ENCODE data around the gene MRPL49. TPM values are rescaled to one million over a fixed set of nuclear protein-coding genes. Genes with fewer than 3 reads are reported as not detected.

Gene MRPL49
- total RNA-seq, 2 experiments from 2014 or later = 58.5 to 62.5 TPM

DNA sequence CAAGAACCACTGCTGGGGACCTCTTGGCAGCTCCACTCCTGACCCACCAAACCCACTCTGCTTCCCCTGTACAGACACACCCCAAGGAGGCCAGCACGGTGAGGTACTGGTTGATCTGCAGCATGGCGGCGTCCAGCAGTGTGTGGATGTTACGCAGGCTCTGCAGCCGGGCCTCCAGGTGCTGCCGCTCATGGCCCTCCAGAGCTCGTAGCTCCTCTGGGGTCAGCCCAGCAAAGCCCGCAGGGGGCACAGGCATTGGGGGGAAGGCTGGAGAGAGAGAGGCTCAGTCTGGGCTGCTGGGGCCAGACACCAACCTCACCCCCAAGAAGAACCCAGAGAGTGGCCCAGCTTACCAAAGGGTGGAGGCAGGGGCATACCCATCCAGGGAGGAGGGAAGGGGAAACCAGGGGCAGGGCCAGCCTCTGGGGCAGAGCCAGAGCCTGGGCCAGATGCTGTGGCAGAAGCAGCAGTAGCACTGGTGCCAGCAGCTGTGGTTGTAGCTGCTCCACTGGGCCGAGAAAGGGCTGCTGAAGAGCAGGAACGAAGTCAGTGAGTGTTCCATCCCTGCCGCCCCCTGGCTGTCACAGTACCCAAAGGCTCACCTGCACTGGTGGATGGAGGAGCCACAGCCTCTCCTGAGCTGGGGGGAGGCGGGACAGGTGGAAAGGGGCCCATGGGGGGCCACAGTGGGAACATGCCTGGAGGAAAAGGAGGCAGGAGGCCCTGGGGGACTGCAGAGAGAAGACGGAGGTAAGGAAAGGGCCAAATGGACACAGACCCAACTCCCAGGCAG is 7.7 kb downstream of the MRPL49 start:
- DNase-seq (no peak), ATAC-seq (no peak)
- Mint-ChIP-seq H3K27me3 (no peaks in the 10 kb centered on the region), H3K4me3 (no peak overlapping the region), H3K4me1 (peaks cover 15% of the 10 kb centered on the region), H3K9me3 (ENCODE audit: low read depth) (no peaks in the 10 kb centered on the region), H3K27ac (no peak overlapping the region), H3K36me3 (ENCODE audit: low read depth) (peaks cover 22% of the 10 kb centered on the region)
- CTCF ChIA-PET = interaction anchor here (0.5 to 0.7 kb wide), 2 partner anchors 96 to 261 kb away, joined by 3 read pairs; no protein-coding TSS in a partner anchor
- intact Hi-C loops (cut with DNase I, micrococcal nuclease) = no loop called here
- POLR2A ChIA-PET = no interaction called here

DNA sequence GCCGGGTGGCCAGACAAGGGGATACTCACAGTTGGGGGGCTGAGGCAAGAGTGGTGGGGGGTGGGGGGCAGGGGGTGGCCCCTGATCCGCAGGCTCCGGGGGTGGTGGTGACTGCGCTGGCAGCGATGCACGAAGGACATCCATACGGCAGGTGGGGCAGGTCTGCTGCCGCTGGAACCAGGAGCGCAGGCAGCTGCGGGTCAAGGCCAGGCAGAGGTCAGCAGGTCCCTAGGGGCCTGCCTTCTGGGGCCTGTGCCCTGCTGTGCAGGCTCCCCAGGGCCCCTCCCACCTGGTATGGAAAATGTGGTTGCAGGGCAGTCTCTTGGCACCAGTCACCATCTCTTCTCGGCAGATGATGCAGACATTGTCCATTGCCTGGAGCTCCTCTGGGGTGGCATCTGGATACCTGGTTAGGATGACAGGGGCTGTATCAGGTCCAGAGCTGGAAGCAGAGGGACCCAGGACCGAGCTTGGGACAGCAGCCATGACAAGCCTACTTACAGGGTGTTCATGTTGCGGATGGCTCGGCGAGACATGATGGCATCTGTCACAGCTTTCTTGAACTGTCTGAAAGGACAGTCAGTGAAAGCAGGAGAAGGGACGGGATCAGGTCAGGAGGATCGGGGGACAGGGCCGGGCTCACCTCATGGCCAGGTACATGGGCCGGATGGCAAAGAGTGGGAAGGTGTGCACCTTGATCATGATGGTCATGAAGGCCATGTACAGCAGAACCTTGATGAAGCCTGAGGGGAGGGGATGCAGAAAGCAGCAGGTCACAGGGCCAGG is 8.7 kb downstream of the MRPL49 start:
- Mint-ChIP-seq H3K4me3 (no peak overlapping the region), H3K27ac (no peak overlapping the region), H3K27me3 (no peaks in the 10 kb centered on the region), H3K4me1 (peaks cover 18% of the 10 kb centered on the region), H3K9me3 (ENCODE audit: low read depth) (no peaks in the 10 kb centered on the region), H3K36me3 (ENCODE audit: low read depth) (peaks cover 19% of the 10 kb centered on the region)
- DNase-seq (no peak), ATAC-seq (no peak)
- intact Hi-C loops (cut with DNase I, micrococcal nuclease) = no loop called here
- POLR2A ChIA-PET = interaction anchor here (1.3 kb wide), 1 partner anchor 9 kb away, joined by 5 read pairs; the partner anchor contains the start of genes FAU and MRPL49
- CTCF ChIA-PET = no interaction called here

DNA sequence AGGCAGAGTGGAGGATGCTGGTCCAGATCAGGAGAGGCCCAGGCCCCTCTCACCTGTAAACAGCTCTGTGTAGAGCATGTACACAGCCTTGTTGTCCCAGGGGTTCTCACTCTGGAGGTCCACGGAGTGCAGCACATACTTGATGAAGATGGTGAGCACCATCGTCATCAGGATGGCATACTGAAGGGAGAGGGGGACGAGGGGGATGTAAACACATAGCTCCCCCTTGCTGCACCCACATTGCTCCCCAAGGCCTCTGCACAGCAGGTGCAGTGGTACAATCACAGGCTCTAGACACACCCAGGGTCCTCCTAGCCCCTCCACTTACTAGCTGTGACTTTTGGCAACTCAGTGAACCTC is 9.3 kb downstream of the MRPL49 start:
- ATAC-seq (no peak), DNase-seq (no peak)
- Mint-ChIP-seq H3K4me1 (peaks cover 24% of the 10 kb centered on the region), H3K4me3 (no peak overlapping the region), H3K27me3 (no peaks in the 10 kb centered on the region), H3K9me3 (ENCODE audit: low read depth) (no peaks in the 10 kb centered on the region), H3K27ac (no peak overlapping the region), H3K36me3 (ENCODE audit: low read depth) (peaks cover 18% of the 10 kb centered on the region)
- intact Hi-C loops (cut with DNase I, micrococcal nuclease) = no loop called here
- ChIA-PET POLR2A (interaction anchor here (1.3 kb wide), 1 partner anchor 9 kb away, joined by 5 read pairs; the partner anchor contains the start of genes FAU and MRPL49), CTCF (interaction anchor here (1.0 kb wide), 1 partner anchor 9 kb away, joined by 3 read pairs; the partner anchor contains the start of genes FAU and MRPL49)

DNA sequence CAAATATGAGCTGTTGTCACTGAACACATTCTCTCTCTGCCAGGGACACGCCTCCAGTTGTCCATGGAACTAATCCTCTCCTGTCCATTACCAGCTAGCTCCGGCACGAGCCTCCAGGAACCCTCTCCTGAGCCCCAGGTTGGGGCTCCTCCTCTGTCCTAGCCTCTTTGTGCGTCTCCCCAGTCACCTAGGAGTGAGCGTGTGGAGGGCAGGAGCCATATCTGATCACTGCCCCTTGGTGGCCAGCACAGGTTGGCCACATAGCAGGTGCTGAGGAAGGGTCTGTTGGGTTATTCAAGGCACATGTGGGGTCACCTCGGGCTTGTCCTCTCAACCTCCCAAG is 9.7 kb downstream of the MRPL49 start:
- ATAC-seq (no peak), DNase-seq (no peak)
- CTCF ChIA-PET = interaction anchor here (0.5 to 1.0 kb wide), 3 partner anchors 10 to 440 kb away, joined by 3 to 4 read pairs (median 4); partner anchors contain the start of genes FAU and MRPL49
- Mint-ChIP-seq H3K27me3 (no peaks in the 10 kb centered on the region), H3K4me3 (no peak overlapping the region), H3K4me1 (peaks cover 27% of the 10 kb centered on the region), H3K27ac (no peak overlapping the region), H3K36me3 (ENCODE audit: low read depth) (peaks cover 14% of the 10 kb centered on the region), H3K9me3 (ENCODE audit: low read depth) (no peaks in the 10 kb centered on the region)
- intact Hi-C loops (cut with DNase I, micrococcal nuclease) = no loop called here
- POLR2A ChIA-PET = interaction anchor here (1.3 kb wide), 1 partner anchor 10 kb away, joined by 5 read pairs; the partner anchor contains the start of genes FAU and MRPL49

- POLR2A ChIA-PET = interaction anchor here (1.3 to 3.2 kb wide), 2 partner anchors 10 to 130 kb away, joined by 5 to 14 read pairs; partner anchors contain the start of genes FAU, MRPL49 and POLA2
- peak overlapping the region; percentile 97 for H3K27ac Mint-ChIP-seq
- H3K4me3 Mint-ChIP-seq = peak overlapping the region; percentile 97
- no peaks in the 10 kb centered on the region for H3K9me3 Mint-ChIP-seq (ENCODE audit: low read depth)
- no peak for ATAC-seq
- peaks cover 27% of the 10 kb centered on the region for H3K4me1 Mint-ChIP-seq
- H3K27me3 Mint-ChIP-seq = no peaks in the 10 kb centered on the region
- CTCF ChIA-PET = interaction anchor here (0.5 to 1.0 kb wide), 3 partner anchors 10 to 439 kb away, joined by 3 to 4 read pairs (median 4); partner anchors contain the start of genes FAU and MRPL49
- no peak for DNase-seq
- peaks cover 12% of the 10 kb centered on the region for H3K36me3 Mint-ChIP-seq (ENCODE audit: low read depth)
- intact Hi-C loops (cut with DNase I, micrococcal nuclease) = no loop called here
Measured at GRCh38 chr11:65132238-65132987, 10.3 kb downstream of the MRPL49 start.

DNA sequence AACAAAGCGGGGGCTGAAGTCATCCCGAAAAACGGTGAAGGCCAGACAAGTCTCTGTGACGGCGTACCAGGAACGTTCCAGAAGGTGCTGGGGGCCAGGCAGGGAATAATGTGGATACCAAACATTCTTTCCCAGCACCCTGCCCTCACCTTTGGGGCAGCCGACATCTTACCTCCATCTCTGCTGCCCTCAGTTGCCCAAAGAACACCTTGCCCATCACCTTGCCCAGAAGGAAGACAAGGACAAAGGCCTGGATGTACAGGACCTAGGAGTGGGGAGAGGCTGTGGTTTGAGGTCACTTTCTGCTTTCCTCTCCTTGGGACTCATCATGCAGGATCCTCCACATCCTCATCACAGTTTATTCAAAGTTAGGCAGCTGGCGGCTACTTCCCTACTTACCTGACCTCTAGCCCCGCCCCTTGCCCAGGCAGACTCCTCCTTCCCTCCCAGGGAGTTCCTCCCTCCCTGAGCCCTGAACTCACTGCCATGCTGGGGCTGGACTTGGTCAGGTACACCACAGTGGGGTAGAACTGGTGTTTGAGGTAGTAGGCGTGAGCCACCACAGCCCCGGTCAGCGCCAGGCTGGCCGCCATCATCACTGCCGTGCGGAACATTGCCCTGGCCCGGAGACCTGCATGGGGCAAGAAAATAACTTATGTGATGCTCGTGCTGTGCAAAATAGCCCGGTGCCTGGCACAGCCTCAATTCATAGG is 11.0 kb downstream of the MRPL49 start:
- Mint-ChIP-seq H3K27ac (peak overlapping the region; percentile 97), H3K4me3 (peak overlapping the region; percentile 97), H3K4me1 (peaks cover 27% of the 10 kb centered on the region), H3K27me3 (no peaks in the 10 kb centered on the region), H3K9me3 (ENCODE audit: low read depth) (no peaks in the 10 kb centered on the region), H3K36me3 (ENCODE audit: low read depth) (peaks cover 12% of the 10 kb centered on the region)
- intact Hi-C loops (cut with DNase I, micrococcal nuclease) = no loop called here
- ChIA-PET CTCF (interaction anchor here (0.7 to 2.6 kb wide), 2 partner anchors 11 to 16 kb away, joined by 3 to 7 read pairs; partner anchors contain the start of genes FAU, MRPL49 and ZNHIT2), POLR2A (interaction anchor here (0.6 to 3.2 kb wide), 3 partner anchors 11 to 364 kb away, joined by 3 to 14 read pairs (median 5); partner anchors contain the start of genes FAU, MRPL49 and POLA2)
- DNase-seq (peak; percentile 83), ATAC-seq (peak; percentile 23)

GRCh38 chr11:65133724-65134123 is 11.6 kb downstream of the MRPL49 start:
- Mint-ChIP-seq H3K27me3 (no peaks in the 10 kb centered on the region), H3K4me1 (peaks cover 27% of the 10 kb centered on the region), H3K27ac (peak overlapping the region; percentile 97), H3K4me3 (peak overlapping the region; percentile 97), H3K36me3 (ENCODE audit: low read depth) (peaks cover 12% of the 10 kb centered on the region), H3K9me3 (ENCODE audit: low read depth) (no peaks in the 10 kb centered on the region)
- ChIA-PET CTCF (interaction anchor here (0.6 to 2.6 kb wide), 5 partner anchors 12 to 185 kb away, joined by 3 to 10 read pairs (median 3); partner anchors contain the start of genes FAU, MRPL49 and ZNHIT2), POLR2A (interaction anchor here (0.6 to 3.2 kb wide), 4 partner anchors 12 to 725 kb away, joined by 3 to 14 read pairs (median 4); partner anchors contain the start of genes FAU, MRPL49 and POLA2)
- ATAC-seq = no peak
- DNase-seq = no peak
- intact Hi-C loops (cut with DNase I, micrococcal nuclease) = loop anchor here (1.0 to 2.0 kb wide), 9 partner anchors 11 to 437 kb away; partner anchors contain the start of genes FAU (in 2 of the 2), MRPL49 (in 2 of the 2), VPS51 (in 2 of the 2) and CAPN1 (in 1 of the 2)

GRCh38 chr11:65134240-65134951 is 12.3 kb downstream of the MRPL49 start, which contains the start of gene SYVN1:
TSS of gene SYVN1 (minus strand) at chr11:65134519. CDS start at chr11:65133601, 918 bp downstream.
- H3K4me3 Mint-ChIP-seq = peak within 1 kb of the TSS; percentile 97
- CTCF ChIA-PET = interaction anchor here (0.6 to 2.6 kb wide), 17 partner anchors 10 to 529 kb away, joined by 3 to 15 read pairs (median 4); partner anchors contain the start of genes ARL2, CAPN1, FAU and MRPL49
- ATAC-seq (peak; percentile 80), DNase-seq (peak; percentile 95)
- peak within 1 kb of the TSS; percentile 97 for H3K27ac Mint-ChIP-seq
- POLR2A ChIA-PET = interaction anchor here (0.6 to 3.2 kb wide), 10 partner anchors 12 to 744 kb away, joined by 3 to 19 read pairs (median 5); partner anchors contain the start of genes CAPN1, DPF2, FAU and MRPL49
- peaks cover 12% of the 10 kb centered on the region for H3K36me3 Mint-ChIP-seq (ENCODE audit: low read depth)
- H3K9me3 Mint-ChIP-seq (ENCODE audit: low read depth) = no peaks in the 10 kb centered on the region
- H3K4me1 Mint-ChIP-seq = peaks cover 27% of the 10 kb centered on the region
- H3K27me3 Mint-ChIP-seq = no peaks in the 10 kb centered on the region
- intact Hi-C loops (cut with DNase I, micrococcal nuclease) = loop anchor here (1.0 to 2.0 kb wide), 9 partner anchors 12 to 436 kb away; partner anchors contain the start of genes FAU (in 2 of the 2), MRPL49 (in 2 of the 2), VPS51 (in 2 of the 2) and CAPN1 (in 1 of the 2)

DNA sequence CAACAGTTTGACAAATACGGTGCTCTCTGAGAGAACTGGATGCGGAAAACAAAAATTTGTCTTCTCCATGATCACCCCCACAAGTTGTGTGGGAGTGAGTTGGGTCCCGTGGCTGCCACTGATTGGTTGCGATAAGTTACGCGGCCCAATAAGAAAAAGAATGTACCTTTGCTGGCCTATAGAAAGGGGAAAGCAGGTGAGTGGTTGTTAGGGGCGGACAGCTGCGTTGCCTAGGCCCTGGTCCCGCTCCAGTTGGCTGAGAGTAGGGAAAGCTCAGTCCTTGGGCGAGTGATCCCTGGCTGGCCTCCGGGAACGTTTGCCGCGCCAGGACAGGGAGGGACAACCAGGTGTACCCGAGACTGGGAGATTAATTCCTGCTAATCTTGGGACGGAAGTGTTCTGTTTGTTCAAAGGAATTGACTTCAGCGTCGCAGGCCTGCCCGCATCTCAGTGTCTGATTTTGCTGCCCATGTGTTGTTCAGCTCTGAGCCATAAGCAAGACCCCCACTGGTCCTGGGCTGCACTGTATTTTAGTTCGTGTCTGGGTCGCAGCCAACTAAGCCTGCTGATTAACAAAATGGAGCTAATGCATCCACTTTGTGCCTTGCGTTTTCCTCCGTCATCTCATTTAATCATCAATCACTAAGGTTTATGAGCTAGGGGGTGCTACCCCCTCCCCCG is 13.0 kb downstream of the MRPL49 start:
- Mint-ChIP-seq H3K27me3 (no peaks in the 10 kb centered on the region), H3K4me3 (peak overlapping the region; percentile 97), H3K36me3 (ENCODE audit: low read depth) (peaks cover 12% of the 10 kb centered on the region), H3K4me1 (peaks cover 27% of the 10 kb centered on the region), H3K9me3 (ENCODE audit: low read depth) (no peaks in the 10 kb centered on the region), H3K27ac (peak overlapping the region; percentile 97)
- peak; percentile 91 for ATAC-seq
- intact Hi-C loops (cut with DNase I, micrococcal nuclease) = loop anchor here (1.0 to 2.0 kb wide), 14 partner anchors 13 to 435 kb away; partner anchors contain the start of genes CAPN1 (in 2 of the 2), FAU (in 2 of the 2), MRPL49 (in 2 of the 2) and SAC3D1 (in 2 of the 2)
- CTCF ChIA-PET = interaction anchor here (0.5 to 2.6 kb wide), 19 partner anchors 9 to 446 kb away, joined by 3 to 15 read pairs (median 4); partner anchors contain the start of genes ARL2, CAPN1, FAU and MRPL49
- POLR2A ChIA-PET = interaction anchor here (0.6 to 3.2 kb wide), 12 partner anchors 13 to 743 kb away, joined by 3 to 19 read pairs (median 4); partner anchors contain the start of genes CAPN1, DPF2, FAU and MRPL49
- DNase-seq = peak; percentile 90

All from activated CD4-positive, alpha-beta T cell treated with anti-CD3 and anti-CD28 coated beads for 36 hours (primary cell).